Left renal cortex interstitium (tissue), 4 donors: ENCODE measurements around the gene CDKL2. TPM values are rescaled to one million over a fixed set of nuclear protein-coding genes. Genes with fewer than 3 reads are reported as not detected.
"Not testable (repeated sequence)": the region's sequence is repeated elsewhere in the genome, so short reads cannot be mapped to it uniquely, and the experiment has no call there.

ENCODE experiments used
- DNase-seq, 4 donors: peaks; one replicate each; pipeline ENCODE4 v3.0.0-alpha.2; 2013; ENCODE audit warnings: low read depth in 4 of 4, low spot score in 2 of 4, missing footprints in 1 of 4
- polyA plus RNA-seq, 4 donors: library from polyadenylated mRNA; unstranded; fragments of 120-200 nt; gene quantifications; one replicate each; pipeline ENCODE4 v1.2.1, GENCODE V29; 2013; ENCODE audit not compliant: insufficient read length in 4 of 4

Gene CDKL2
- 10 to 100 TPM; 10.6 to 13.9 (median 11.8) TPM for polyA plus RNA-seq

GRCh38 chr4:75630174-75630936, at the start of gene CDKL2:
Gene CDKL2 (minus strand): TSS chr4:75630528. CDS start chr4:75625988, 4,540 bp downstream.
- peak; percentile 67 to 81 (median 74) for DNase-seq

- no peak for DNase-seq
Observed at GRCh38 chr4:75678965-75679364, 48.6 kb upstream of the CDKL2 start.

- DNase-seq: no peak
Observed at GRCh38 chr4:75678473-75678872, 48.1 kb upstream of the CDKL2 start.

- DNase-seq: no peak
Observed at GRCh38 chr4:75675004-75675531, 44.7 kb upstream of the CDKL2 start.

GRCh38 chr4:75673959-75674328, 43.6 kb upstream of the CDKL2 start:
- peak in 2 of 4 donors; percentile 29 to 37 for DNase-seq

GRCh38 chr4:75673027-75673958, 43.0 kb upstream of the CDKL2 start, which contains the start of gene G3BP2:
Gene G3BP2 (minus strand): TSS chr4:75673411. CDS start chr4:75662025, 11,386 bp downstream.
- peak; percentile 92 to 97 (median 94) for DNase-seq

- peak; percentile 50 to 68 (median 56) for DNase-seq
Observed at GRCh38 chr4:75672461-75673026, 42.2 kb upstream of the CDKL2 start.

- DNase-seq: peak in 2 of 4 donors; percentile 10 to 27
Observed at GRCh38 chr4:75671802-75672421, 41.6 kb upstream of the CDKL2 start.

GRCh38 chr4:75668596-75668995, 38.3 kb upstream of the CDKL2 start:
- DNase-seq: no peak

GRCh38 chr4:75667636-75668035, 37.3 kb upstream of the CDKL2 start:
- not testable (repeated sequence) for DNase-seq

- DNase-seq: no peak
Observed at GRCh38 chr4:75666299-75666698, 36.0 kb upstream of the CDKL2 start.

- DNase-seq: not testable (repeated sequence)
Observed at GRCh38 chr4:75664604-75665003, 34.3 kb upstream of the CDKL2 start.

- no peak for DNase-seq
Observed at GRCh38 chr4:75662626-75663025, 32.3 kb upstream of the CDKL2 start.

- DNase-seq: no peak
Observed at GRCh38 chr4:75660491-75660890, 30.2 kb upstream of the CDKL2 start.

GRCh38 chr4:75659512-75660031, 29.2 kb upstream of the CDKL2 start:
- DNase-seq: no peak

GRCh38 chr4:75658876-75659275, 28.5 kb upstream of the CDKL2 start:
- no peak for DNase-seq

GRCh38 chr4:75655562-75655961, 25.2 kb upstream of the CDKL2 start:
- no peak for DNase-seq

GRCh38 chr4:75654905-75655304, 24.6 kb upstream of the CDKL2 start:
- DNase-seq: no peak

GRCh38 chr4:75653845-75654503, 23.6 kb upstream of the CDKL2 start:
- DNase-seq: no peak
